WTC11 (cell line): ENCODE measurements around the gene MS4A15. TPM values are rescaled to one million over a fixed set of nuclear protein-coding genes. Genes with fewer than 3 reads are reported as not detected.

Experiments
- ATAC-seq: fragments of 200-7000 bp; cut with Tn5 transposase; 2 replicates; pipeline ENCODE4 v1.10.0; 2021; ENCODE audit warnings: mild to moderate bottlenecking, moderate library complexity
- CTCF ChIA-PET: fragments of 300-600 bp; sonication (Branson Sonifier 250); formaldehyde crosslinking; loops from one replicate; lab custom pipeline; 2021; ENCODE audit warnings: antibody characterized with exemption; lab: Charles Lee
- POLR2A ChIA-PET: fragments of 350-600 bp; sonication (Branson Sonifier 250); formaldehyde crosslinking; loops from one replicate; lab custom pipeline; 2021; ENCODE audit warnings: antibody characterized with exemption; lab: Charles Lee
- DNase-seq: peaks from one replicate; pipeline ENCODE4 v3.0.0; 2021; ENCODE audit warnings: low spot score
- H3K27ac Mint-ChIP-seq: 2 replicates; pipeline ENCODE4 v1.8.0; 2021; ENCODE audit warnings: mixed read lengths
- H3K27me3 Mint-ChIP-seq: 2 replicates; pipeline ENCODE4 v1.8.0; 2021; ENCODE audit warnings: low read depth, mild to moderate bottlenecking, moderate library complexity, mixed read lengths
- H3K36me3 Mint-ChIP-seq: 2 replicates; pipeline ENCODE4 v1.8.0; 2021; ENCODE audit warnings: mixed read lengths
- H3K4me1 Mint-ChIP-seq: 2 replicates; pipeline ENCODE4 v1.8.0; 2022; ENCODE audit warnings: mixed read lengths
- H3K4me3 Mint-ChIP-seq: 2 replicates; pipeline ENCODE4 v1.8.0; 2021; ENCODE audit warnings: mild to moderate bottlenecking, moderate library complexity, mixed read lengths
- H3K9me3 Mint-ChIP-seq: 2 replicates; pipeline ENCODE4 v1.8.0; 2021; ENCODE audit warnings: mixed read lengths
- ATF3 ChIP-seq: sonication (generic); formaldehyde crosslinking; conservative IDR thresholded peaks from 2 replicates; pipeline ENCODE4 v1.8.1; 2022; ENCODE audit warnings: mild to moderate bottlenecking, missing genetic modification reagents
- E2F4 ChIP-seq: sonication (generic); formaldehyde crosslinking; IDR thresholded peaks from 2 replicates; pipeline ENCODE4 v1.8.1; 2022; ENCODE audit warnings: low read depth, mild to moderate bottlenecking, moderate library complexity, missing genetic modification reagents, borderline replicate concordance
- FOXP4 ChIP-seq: sonication (generic); formaldehyde crosslinking; IDR thresholded peaks from 2 replicates; pipeline ENCODE4 v1.8.0; 2022; ENCODE audit warnings: mild to moderate bottlenecking, missing genetic modification reagents
- GRHL2 ChIP-seq: fragments of 250-450 bp; sonication (Bioruptor Pico); IDR thresholded peaks from 2 replicates; pipeline ENCODE4 v1.8.0; 2022; ENCODE audit warnings: mild to moderate bottlenecking, moderate library complexity; ENCODE audit not compliant: insufficient replicate concordance, severe bottlenecking
- MXD4 ChIP-seq: fragments of 250-450 bp; sonication (Bioruptor Pico); IDR thresholded peaks from 2 replicates; pipeline ENCODE4 v1.8.0; 2021; ENCODE audit warnings: mild to moderate bottlenecking, moderate library complexity, borderline replicate concordance
- NR2C2 ChIP-seq: sonication (generic); formaldehyde crosslinking; IDR thresholded peaks from 2 replicates; pipeline ENCODE4 v1.8.0; 2022; ENCODE audit warnings: mild to moderate bottlenecking, missing genetic modification reagents
- OVOL2 ChIP-seq: fragments of 250-450 bp; sonication (Bioruptor Pico); IDR thresholded peaks from 2 replicates; pipeline ENCODE4 v1.9.0; 2021; ENCODE audit warnings: mild to moderate bottlenecking, borderline replicate concordance
- SMAD4 ChIP-seq: sonication (generic); formaldehyde crosslinking; IDR thresholded peaks from 2 replicates; pipeline ENCODE4 v1.8.0; 2022; ENCODE audit warnings: mild to moderate bottlenecking, missing genetic modification reagents
- SOX15 ChIP-seq: fragments of 250-450 bp; sonication (Bioruptor Pico); IDR thresholded peaks from 2 replicates; pipeline ENCODE4 v1.9.0; 2021; ENCODE audit warnings: mild to moderate bottlenecking
- USF1 ChIP-seq: sonication (generic); formaldehyde crosslinking; IDR thresholded peaks from 2 replicates; pipeline ENCODE4 v1.8.0; 2022; ENCODE audit warnings: mild to moderate bottlenecking, missing genetic modification reagents
- ZBTB21 ChIP-seq: sonication (generic); formaldehyde crosslinking; IDR thresholded peaks from 2 replicates; pipeline ENCODE4 v1.8.1; 2023; ENCODE audit warnings: mild to moderate bottlenecking, missing genetic modification reagents, borderline replicate concordance
- ZNF263 ChIP-seq: sonication (generic); formaldehyde crosslinking; IDR thresholded peaks from 2 replicates; pipeline ENCODE4 v1.8.1; 2022; ENCODE audit warnings: low read depth, mild to moderate bottlenecking, moderate library complexity, missing genetic modification reagents
- ZNF396 ChIP-seq: fragments of 250-450 bp; sonication (Bioruptor Pico); IDR thresholded peaks from 2 replicates; pipeline ENCODE4 v1.8.0; 2021; ENCODE audit warnings: mild to moderate bottlenecking, moderate library complexity, borderline replicate concordance
- ZNF512 ChIP-seq: sonication (generic); formaldehyde crosslinking; IDR thresholded peaks from 2 replicates; pipeline ENCODE4 v1.8.1; 2022; ENCODE audit warnings: missing genetic modification reagents, borderline replicate concordance
- total RNA-seq: library from RNA; stranded (reverse); gene quantifications from 3 replicates; pipeline ENCODE4 v1.2.3, GENCODE V29; 2021
- TF ChIP-seq, protein P1 (sequence below): fragments of 250-450 bp; sonication (Bioruptor Pico); IDR thresholded peaks from 2 replicates; pipeline ENCODE4 v1.9.0; 2021; ENCODE audit warnings: moderate library complexity, mild to moderate bottlenecking, inconsistent platforms, borderline replicate concordance
- TF ChIP-seq, protein P2 (sequence below): sonication (generic); formaldehyde crosslinking; IDR thresholded peaks from 2 replicates; pipeline ENCODE4 v1.8.1; 2022; ENCODE audit warnings: low read depth, missing genetic modification reagents, borderline replicate concordance

MS4A15 gene
- total RNA-seq, 1 experiment from 2014 or later = 0.09 TPM

DNA sequence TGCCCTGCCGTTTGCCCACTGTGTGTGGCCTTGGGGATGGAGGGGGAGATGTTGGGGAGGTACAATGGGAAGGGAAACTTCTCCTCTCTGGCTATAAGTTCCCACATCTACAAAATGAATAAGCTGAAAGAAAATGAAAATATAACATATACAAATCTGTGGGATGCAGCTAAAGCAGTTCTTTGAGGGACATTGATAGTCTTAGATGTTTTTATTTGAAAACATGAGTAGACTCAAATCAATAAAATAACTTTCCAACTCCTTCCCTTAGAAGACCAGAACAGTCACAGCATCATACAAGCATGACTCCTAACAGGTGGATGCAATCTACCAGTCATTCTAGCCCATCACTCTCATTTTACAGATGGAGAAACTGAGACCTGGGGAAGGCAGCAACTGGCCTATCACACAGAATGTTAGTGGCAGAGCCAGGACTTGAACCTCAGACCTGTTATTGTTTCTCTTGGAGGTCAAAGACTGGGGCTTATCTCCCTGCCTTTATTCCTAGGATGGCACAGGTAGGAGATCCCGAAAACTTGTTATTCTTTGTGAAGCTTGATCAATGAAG is 60.0 kb downstream of the MS4A15 start:
- ChIA-PET POLR2A (no interaction called here), CTCF (no interaction called here)
- H3K27me3 Mint-ChIP-seq = peaks cover 9% of the 10 kb centered on the region; the same call in 1 of the 2 replicates
- ATAC-seq (no peak), DNase-seq (no peak)
- no peak for TF ChIP-seq SOX15 (CRISPR knock-in tag)
- TF ChIP-seq FOXP4 (CRISPR knock-in tag) = no peak
- TF ChIP-seq ATF3 (CRISPR knock-in tag) = no peak
- TF ChIP-seq OVOL2 (CRISPR knock-in tag) = no peak
- TF ChIP-seq, protein P1, sequence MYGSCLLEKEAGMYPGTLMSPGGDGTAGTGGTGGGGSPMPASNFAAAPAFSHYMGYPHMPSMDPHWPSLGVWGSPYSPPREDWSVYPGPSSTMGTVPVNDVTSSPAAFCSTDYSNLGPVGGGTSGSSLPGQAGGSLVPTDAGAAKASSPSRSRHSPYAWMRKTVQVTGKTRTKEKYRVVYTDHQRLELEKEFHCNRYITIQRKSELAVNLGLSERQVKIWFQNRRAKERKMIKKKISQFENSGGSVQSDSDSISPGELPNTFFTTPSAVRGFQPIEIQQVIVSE (CRISPR knock-in tag) = no peak
- TF ChIP-seq USF1 = no peak
- TF ChIP-seq ZNF263 = no peak
- TF ChIP-seq ZNF396 = no peak
- no peak for TF ChIP-seq ZNF512 (CRISPR knock-in tag)
- H3K4me3 Mint-ChIP-seq = no peak overlapping the region
- no peaks in the 10 kb centered on the region for H3K4me1 Mint-ChIP-seq
- peaks cover 26% of the 10 kb centered on the region for H3K9me3 Mint-ChIP-seq
- peaks cover 13% of the 10 kb centered on the region for H3K36me3 Mint-ChIP-seq
- H3K27ac Mint-ChIP-seq = no peak overlapping the region

DNA sequence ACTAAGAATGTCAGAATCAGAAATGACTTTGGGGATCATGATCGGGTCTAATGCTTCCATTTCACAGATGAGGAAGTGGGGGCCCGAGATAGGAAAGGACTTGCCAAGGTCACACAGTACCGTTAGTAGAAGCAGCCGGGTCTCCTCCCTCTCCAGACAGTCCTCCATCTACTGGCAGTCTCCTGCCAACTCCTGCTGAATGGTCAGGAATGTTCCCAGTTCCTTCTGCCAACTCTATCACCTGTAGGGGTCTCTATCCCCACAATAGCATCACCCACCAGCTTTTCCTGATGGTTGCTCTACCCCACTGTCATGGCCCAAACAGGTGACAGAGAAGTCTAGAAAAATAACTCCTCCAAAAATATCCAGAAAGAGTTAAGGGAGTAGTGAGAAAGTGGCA is 61.4 kb downstream of the MS4A15 start:
- Mint-ChIP-seq H3K4me1 (no peaks in the 10 kb centered on the region), H3K4me3 (no peak overlapping the region), H3K27ac (no peak overlapping the region), H3K27me3 (peaks cover 4% of the 10 kb centered on the region; the same call in 1 of the 2 replicates), H3K9me3 (peaks cover 20% of the 10 kb centered on the region), H3K36me3 (peaks cover 13% of the 10 kb centered on the region)
- ChIA-PET CTCF (interaction anchor here (0.7 to 1.5 kb wide), 2 partner anchors 13 to 69 kb away, joined by 4 to 5 read pairs; no protein-coding TSS in a partner anchor), POLR2A (no interaction called here)
- TF ChIP-seq, protein P2, sequence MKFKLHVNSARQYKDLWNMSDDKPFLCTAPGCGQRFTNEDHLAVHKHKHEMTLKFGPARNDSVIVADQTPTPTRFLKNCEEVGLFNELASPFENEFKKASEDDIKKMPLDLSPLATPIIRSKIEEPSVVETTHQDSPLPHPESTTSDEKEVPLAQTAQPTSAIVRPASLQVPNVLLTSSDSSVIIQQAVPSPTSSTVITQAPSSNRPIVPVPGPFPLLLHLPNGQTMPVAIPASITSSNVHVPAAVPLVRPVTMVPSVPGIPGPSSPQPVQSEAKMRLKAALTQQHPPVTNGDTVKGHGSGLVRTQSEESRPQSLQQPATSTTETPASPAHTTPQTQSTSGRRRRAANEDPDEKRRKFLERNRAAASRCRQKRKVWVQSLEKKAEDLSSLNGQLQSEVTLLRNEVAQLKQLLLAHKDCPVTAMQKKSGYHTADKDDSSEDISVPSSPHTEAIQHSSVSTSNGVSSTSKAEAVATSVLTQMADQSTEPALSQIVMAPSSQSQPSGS = no peak
- TF ChIP-seq GRHL2 (no peak), SMAD4 (CRISPR knock-in tag) (no peak), MXD4 (CRISPR knock-in tag) (no peak), NR2C2 (CRISPR knock-in tag) (no peak), ZBTB21 (CRISPR knock-in tag) (no peak), E2F4 (no peak)
- TF ChIP-seq, protein P1 (CRISPR knock-in tag) = no peak
- ATAC-seq (peak; percentile 57), DNase-seq (no peak)
